GM12864 (cell line): ENCODE results near the gene SFPQ.

Source experiments
- DNase-seq: peaks from one replicate; pipeline ENCODE4 v3.0.0-alpha.2; 2011; ENCODE audit warnings: low read depth
- H3K4me3 ChIP-seq: 2 replicates; pipeline ENCODE4 v1.5.1; 2011; ENCODE audit warnings: mild to moderate bottlenecking, low read depth, low read length, control low read depth
- TF ChIP-seq, protein P1 (sequence below): IDR thresholded peaks from 2 replicates; pipeline ENCODE4 v1.5.1; 2011; ENCODE audit warnings: low read depth, mild to moderate bottlenecking, moderate library complexity, low read length, control low read depth, inconsistent platforms; ENCODE audit errors: missing control alignments

Gene SFPQ

GRCh38 chr1:35222322-35223083 is 29.6 kb upstream of the SFPQ start:
- no peak overlapping the region for H3K4me3 ChIP-seq
- TF ChIP-seq, protein P1, sequence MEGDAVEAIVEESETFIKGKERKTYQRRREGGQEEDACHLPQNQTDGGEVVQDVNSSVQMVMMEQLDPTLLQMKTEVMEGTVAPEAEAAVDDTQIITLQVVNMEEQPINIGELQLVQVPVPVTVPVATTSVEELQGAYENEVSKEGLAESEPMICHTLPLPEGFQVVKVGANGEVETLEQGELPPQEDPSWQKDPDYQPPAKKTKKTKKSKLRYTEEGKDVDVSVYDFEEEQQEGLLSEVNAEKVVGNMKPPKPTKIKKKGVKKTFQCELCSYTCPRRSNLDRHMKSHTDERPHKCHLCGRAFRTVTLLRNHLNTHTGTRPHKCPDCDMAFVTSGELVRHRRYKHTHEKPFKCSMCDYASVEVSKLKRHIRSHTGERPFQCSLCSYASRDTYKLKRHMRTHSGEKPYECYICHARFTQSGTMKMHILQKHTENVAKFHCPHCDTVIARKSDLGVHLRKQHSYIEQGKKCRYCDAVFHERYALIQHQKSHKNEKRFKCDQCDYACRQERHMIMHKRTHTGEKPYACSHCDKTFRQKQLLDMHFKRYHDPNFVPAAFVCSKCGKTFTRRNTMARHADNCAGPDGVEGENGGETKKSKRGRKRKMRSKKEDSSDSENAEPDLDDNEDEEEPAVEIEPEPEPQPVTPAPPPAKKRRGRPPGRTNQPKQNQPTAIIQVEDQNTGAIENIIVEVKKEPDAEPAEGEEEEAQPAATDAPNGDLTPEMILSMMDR, result no peak
- no peak for DNase-seq

- H3K4me3 ChIP-seq, result no peak overlapping the region
- TF ChIP-seq, protein P1, result peak; percentile 77
- no peak for DNase-seq
Observed at GRCh38 chr1:35220976-35221375, 28.0 kb upstream of the SFPQ start.

DNA sequence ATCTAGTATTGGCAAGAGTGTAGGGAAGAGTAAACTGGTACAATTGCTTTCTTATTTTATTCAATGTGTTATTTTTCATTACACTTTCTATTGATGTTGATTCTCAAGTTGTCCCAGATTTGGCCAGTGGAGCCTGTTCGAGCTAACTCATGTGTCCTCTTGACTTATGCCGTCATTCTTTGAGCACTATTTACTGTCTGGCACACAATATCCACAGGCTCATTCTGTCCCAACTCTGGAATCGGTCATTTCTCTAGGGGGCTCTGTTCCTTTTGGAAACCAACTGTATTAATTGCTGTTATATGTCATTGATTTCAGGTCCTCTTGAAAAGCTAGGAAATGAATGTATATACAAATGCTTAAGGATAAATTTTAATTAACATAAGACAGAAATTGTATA is 22.4 kb upstream of the SFPQ start:
- no peak for DNase-seq
- TF ChIP-seq, protein P1, result no peak
- no peak overlapping the region for H3K4me3 ChIP-seq

GRCh38 chr1:35211120-35211414 is 18.1 kb upstream of the SFPQ start:
- TF ChIP-seq, protein P1, result no peak
- DNase-seq, result no peak
- no peak overlapping the region for H3K4me3 ChIP-seq

DNA sequence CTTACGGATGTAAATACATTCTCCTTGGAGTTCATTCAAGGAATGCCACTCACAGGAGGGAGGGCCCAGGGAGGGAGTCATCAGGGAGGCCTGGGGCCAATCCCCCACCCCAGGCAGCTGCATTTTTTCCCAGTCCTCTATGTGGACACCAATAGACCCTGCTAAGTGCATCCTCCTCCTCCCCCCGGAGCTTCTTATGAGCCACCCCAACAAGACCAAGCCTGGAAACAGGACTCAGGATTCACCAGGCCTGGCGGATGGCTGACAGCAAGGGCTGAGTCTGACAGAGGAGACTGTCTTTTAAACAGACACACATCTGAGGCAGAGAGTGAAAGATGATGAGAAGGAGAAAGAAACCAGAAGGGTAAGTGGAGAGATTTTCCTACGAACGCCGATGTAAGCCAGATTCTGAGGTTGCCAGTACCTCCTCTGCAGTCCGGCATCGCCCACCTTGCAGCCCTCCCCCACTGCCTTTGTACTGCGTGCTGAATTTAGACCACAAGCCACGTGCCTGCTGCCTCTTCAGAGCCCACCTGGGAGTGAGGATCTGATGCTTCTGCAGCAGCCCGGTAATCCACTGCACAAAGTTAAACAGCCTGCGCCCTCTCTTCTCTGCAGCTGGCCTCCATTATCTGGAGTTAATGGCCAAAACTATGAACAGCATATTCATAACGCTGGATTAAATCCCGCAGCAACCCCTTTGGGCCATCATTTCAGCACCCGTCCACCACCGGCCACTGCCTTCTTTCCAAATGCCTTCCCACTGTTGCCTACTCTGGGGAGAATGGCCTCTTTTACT is 17.6 kb upstream of the SFPQ start:
- H3K4me3 ChIP-seq, result no peak overlapping the region
- TF ChIP-seq, protein P1, result no peak
- DNase-seq, result no peak

- TF ChIP-seq, protein P1, result no peak
Observed at GRCh38 chr1:35203295-35203694, 10.3 kb upstream of the SFPQ start.

More at GRCh38 chr1:35203295-35203694, 10.3 kb upstream of the SFPQ start:
- DNase-seq, result no peak
- no peak overlapping the region for H3K4me3 ChIP-seq
